ENCODE results near the gene LRRC58. TPM values are rescaled to one million over a fixed set of nuclear protein-coding genes. Genes with fewer than 3 reads are reported as not detected.
A peak's percentile ranks its signal among the peaks of the same experiment; 100 is the strongest.

Gene LRRC58
- 23.1 TPM for total RNA-seq
- polyA plus RNA-seq (ENCODE audit: insufficient read depth, low read depth, low replicate concordance) = 6.4 TPM
- long read RNA-seq, donor 1, full-length matches to known transcripts = 5 of 5 reads
- long read RNA-seq, donor 1, partial matches to known transcripts = 0 of 5 reads
- long read RNA-seq, donor 1, other reads (novel, unspliced or antisense) = 0 of 5 reads
- long read RNA-seq, donor 2, full-length matches to known transcripts = 6 of 6 reads
- long read RNA-seq, donor 2, partial matches to known transcripts = 0 of 6 reads
- long read RNA-seq, donor 2, other reads (novel, unspliced or antisense) = 0 of 6 reads
- long read RNA-seq, donor 3, full-length matches to known transcripts = 8 of 8 reads
- long read RNA-seq, donor 3, partial matches to known transcripts = 0 of 8 reads
- long read RNA-seq, donor 3, other reads (novel, unspliced or antisense) = 0 of 8 reads
- long read RNA-seq, donor 4, full-length matches to known transcripts = 2 of 2 reads
- long read RNA-seq, donor 4, partial matches to known transcripts = 0 of 2 reads
- long read RNA-seq, donor 4, other reads (novel, unspliced or antisense) = 0 of 2 reads
- long read RNA-seq, donor 5, full-length matches to known transcripts = 1 of 1 reads
- long read RNA-seq, donor 5, partial matches to known transcripts = 0 of 1 reads
- long read RNA-seq, donor 5, other reads (novel, unspliced or antisense) = 0 of 1 reads
- long read RNA-seq, donor 6, full-length matches to known transcripts = 2 of 2 reads
- long read RNA-seq, donor 6, partial matches to known transcripts = 0 of 2 reads
- long read RNA-seq, donor 6, other reads (novel, unspliced or antisense) = 0 of 2 reads
- long read RNA-seq, donor 7, full-length matches to known transcripts = 23 of 30 reads
- long read RNA-seq, donor 7, partial matches to known transcripts = 0 of 30 reads
- long read RNA-seq, donor 7, other reads (novel, unspliced or antisense) = 7 of 30 reads
- long read RNA-seq, donor 8, full-length matches to known transcripts = 1 of 1 reads
- long read RNA-seq, donor 8, partial matches to known transcripts = 0 of 1 reads
- long read RNA-seq, donor 8, other reads (novel, unspliced or antisense) = 0 of 1 reads
- long read RNA-seq, donor 9, full-length matches to known transcripts = 5 of 5 reads
- long read RNA-seq, donor 9, partial matches to known transcripts = 0 of 5 reads
- long read RNA-seq, donor 9, other reads (novel, unspliced or antisense) = 0 of 5 reads
- long read RNA-seq, donor 10, full-length matches to known transcripts = 7 of 7 reads
- long read RNA-seq, donor 10, partial matches to known transcripts = 0 of 7 reads
- long read RNA-seq, donor 10, other reads (novel, unspliced or antisense) = 0 of 7 reads

DNA sequence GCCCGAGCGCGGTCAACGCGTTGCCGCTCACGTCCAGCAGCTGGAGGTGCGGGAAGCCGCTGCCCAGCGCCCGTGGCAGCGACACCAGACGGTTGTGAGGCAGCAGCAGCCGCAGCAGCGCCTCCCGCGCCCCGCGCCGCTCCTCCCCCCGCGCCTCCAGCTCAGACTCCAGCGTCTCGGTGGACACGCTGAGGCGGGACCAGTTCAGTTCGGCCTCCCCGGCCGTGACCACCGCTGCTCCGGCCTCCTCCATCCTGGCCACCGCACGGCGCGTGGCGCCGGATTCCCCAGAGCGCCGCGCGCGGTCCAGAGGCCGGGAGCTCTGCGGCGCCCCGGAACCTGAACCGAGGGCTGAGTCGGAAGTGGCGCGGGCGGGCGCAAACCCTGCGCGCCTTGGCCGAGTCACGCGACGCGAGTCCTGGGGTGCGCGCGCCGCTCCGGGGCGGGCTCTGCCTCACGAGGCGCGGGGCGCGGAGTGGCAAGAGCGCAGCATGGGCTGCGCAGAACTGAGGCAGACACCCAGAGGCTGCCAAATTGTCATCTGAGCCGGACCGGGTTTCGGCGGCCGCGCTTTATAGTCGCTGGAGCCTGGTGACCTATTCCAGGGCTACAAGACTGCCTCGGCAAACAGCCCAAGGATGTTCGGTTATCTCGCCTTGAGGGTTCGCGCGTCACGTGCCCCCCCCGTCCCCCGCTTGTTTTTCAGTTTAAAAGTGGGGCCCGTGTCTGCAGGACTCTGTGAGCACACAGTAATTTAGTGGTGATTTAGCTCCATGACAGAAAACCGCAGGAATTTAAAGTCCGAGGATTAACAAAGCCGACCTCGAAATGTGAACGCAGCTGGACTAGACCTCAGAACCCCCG is at the start of gene LRRC58:
Gene LRRC58 (minus strand): TSS at position 364 of the 864 bp plus-strand sequence. CDS start 111 bp downstream, at position 253.
- Histone ChIP-seq H3K9me3 (ENCODE audit: control insufficient read depth in 2 of 3, insufficient read depth in 1 of 3, low read length in 3 of 3) (no peaks in the 10 kb centered on the region), H3K36me3 (ENCODE audit: control insufficient read depth in 2 of 3, insufficient read depth in 3 of 3, low read length in 3 of 3) (no peaks in the 10 kb centered on the region), H3K4me1 (ENCODE audit: control insufficient read depth in 2 of 3, insufficient read depth in 2 of 3, low read depth in 1 of 3, low read length in 3 of 3) (peaks cover 4 to 18% (median 6%) of the 10 kb centered on the region in 3 donors), H3K27me3 (ENCODE audit: control insufficient read depth, insufficient read depth, low read length) (no peaks in the 10 kb centered on the region), H3K4me3 (ENCODE audit: low read length in 3 of 3) (peak within 1 kb of the TSS; percentile 74 to 92 (median 88)), H3K27ac (ENCODE audit: low read depth in 2 of 2, low read length in 2 of 2) (peak within 1 kb of the TSS; percentile 96 to 98), H3K9ac (ENCODE audit: low read length in 3 of 3) (peak within 1 kb of the TSS; percentile 83 to 98 (median 88))
- DNase-seq = peak; percentile 90 to 98 (median 96)
- FAIRE-seq = no peak
- intact Hi-C loops (cut with DNase I) = no loop called here
- TF ChIP-seq, protein P1, sequence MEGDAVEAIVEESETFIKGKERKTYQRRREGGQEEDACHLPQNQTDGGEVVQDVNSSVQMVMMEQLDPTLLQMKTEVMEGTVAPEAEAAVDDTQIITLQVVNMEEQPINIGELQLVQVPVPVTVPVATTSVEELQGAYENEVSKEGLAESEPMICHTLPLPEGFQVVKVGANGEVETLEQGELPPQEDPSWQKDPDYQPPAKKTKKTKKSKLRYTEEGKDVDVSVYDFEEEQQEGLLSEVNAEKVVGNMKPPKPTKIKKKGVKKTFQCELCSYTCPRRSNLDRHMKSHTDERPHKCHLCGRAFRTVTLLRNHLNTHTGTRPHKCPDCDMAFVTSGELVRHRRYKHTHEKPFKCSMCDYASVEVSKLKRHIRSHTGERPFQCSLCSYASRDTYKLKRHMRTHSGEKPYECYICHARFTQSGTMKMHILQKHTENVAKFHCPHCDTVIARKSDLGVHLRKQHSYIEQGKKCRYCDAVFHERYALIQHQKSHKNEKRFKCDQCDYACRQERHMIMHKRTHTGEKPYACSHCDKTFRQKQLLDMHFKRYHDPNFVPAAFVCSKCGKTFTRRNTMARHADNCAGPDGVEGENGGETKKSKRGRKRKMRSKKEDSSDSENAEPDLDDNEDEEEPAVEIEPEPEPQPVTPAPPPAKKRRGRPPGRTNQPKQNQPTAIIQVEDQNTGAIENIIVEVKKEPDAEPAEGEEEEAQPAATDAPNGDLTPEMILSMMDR (IDR thresholded peaks at IDR 0.05; ENCODE audit: borderline replicate concordance, extremely low read depth, insufficient read depth) = no peak

DNA sequence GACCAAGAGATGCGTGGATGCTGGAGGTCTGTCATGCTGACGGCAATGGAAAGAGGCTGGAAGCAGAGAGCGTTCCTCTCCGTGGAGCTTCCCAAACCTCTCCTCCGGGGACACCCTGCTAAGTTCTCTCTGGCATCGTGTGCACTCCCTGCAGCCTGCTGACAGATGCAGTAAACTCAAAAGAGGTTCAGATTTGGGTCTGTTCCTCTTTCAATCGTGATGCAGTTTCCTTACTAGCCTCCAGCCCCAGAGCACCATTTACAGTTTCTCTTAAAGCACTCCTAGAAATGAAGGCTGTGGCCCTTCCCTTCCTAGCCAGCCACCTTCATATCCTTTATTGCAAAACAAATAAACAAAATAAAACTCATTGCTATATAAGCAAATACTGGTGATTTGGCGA is 47.3 kb upstream of the LRRC58 start:
- no peak overlapping the region for H3K27ac ChIP-seq (ENCODE audit: low read depth in 2 of 2, low read length in 2 of 2)
- intact Hi-C loops (cut with DNase I) = no loop called here
- TF ChIP-seq, protein P1 (IDR thresholded peaks at IDR 0.05; ENCODE audit: borderline replicate concordance, extremely low read depth, insufficient read depth) = no peak
- no peaks in the 10 kb centered on the region for H3K27me3 ChIP-seq (ENCODE audit: control insufficient read depth, insufficient read depth, low read length)
- no peaks in the 10 kb centered on the region for H3K9me3 ChIP-seq (ENCODE audit: control insufficient read depth in 2 of 3, insufficient read depth in 1 of 3, low read length in 3 of 3)
- DNase-seq = no peak
- no peaks in the 10 kb centered on the region for H3K4me1 ChIP-seq (ENCODE audit: control insufficient read depth in 2 of 3, insufficient read depth in 2 of 3, low read depth in 1 of 3, low read length in 3 of 3)
- no peak overlapping the region for H3K4me3 ChIP-seq (ENCODE audit: low read length in 3 of 3)
- H3K9ac ChIP-seq (ENCODE audit: low read length in 3 of 3) = no peak overlapping the region
- H3K36me3 ChIP-seq (ENCODE audit: control insufficient read depth in 2 of 3, insufficient read depth in 3 of 3, low read length in 3 of 3) = peaks cover 7 to 19% (median 9%) of the 10 kb centered on the region in 3 donors
- FAIRE-seq = no peak

DNA sequence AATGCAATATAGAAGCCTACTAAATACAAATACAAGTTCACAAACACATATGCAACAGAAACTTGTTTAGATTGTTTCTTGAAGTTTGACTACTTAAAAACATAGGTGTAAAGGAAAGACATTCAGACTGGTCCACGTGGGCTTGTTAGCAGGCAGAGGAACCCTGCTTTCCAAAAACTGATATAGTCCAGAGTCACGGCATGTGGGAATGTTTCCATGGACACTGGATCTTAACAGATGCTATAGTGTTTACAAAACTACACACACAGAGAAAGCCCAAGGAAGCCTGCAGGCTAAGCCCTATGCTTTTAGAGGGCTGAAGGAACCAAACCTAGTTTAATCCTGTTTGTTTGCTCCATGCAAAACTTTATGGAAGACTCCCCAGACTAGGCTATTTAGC is 45.2 kb upstream of the LRRC58 start:
- H3K4me1 ChIP-seq (ENCODE audit: control insufficient read depth in 2 of 3, insufficient read depth in 2 of 3, low read depth in 1 of 3, low read length in 3 of 3) = no peaks in the 10 kb centered on the region
- DNase-seq (no peak), FAIRE-seq (no peak)
- H3K36me3 ChIP-seq (ENCODE audit: control insufficient read depth in 2 of 3, insufficient read depth in 3 of 3, low read length in 3 of 3) = peaks cover 2 to 19% (median 7%) of the 10 kb centered on the region in 3 donors
- H3K4me3 ChIP-seq (ENCODE audit: low read length in 3 of 3) = no peak overlapping the region
- H3K9me3 ChIP-seq (ENCODE audit: control insufficient read depth in 2 of 3, insufficient read depth in 1 of 3, low read length in 3 of 3) = no peaks in the 10 kb centered on the region
- no peak overlapping the region for H3K9ac ChIP-seq (ENCODE audit: low read length in 3 of 3)
- no peaks in the 10 kb centered on the region for H3K27me3 ChIP-seq (ENCODE audit: control insufficient read depth, insufficient read depth, low read length)
- TF ChIP-seq, protein P1 (IDR thresholded peaks at IDR 0.05; ENCODE audit: borderline replicate concordance, extremely low read depth, insufficient read depth) = no peak
- intact Hi-C loops (cut with DNase I) = no loop called here
- H3K27ac ChIP-seq (ENCODE audit: low read depth in 2 of 2, low read length in 2 of 2) = no peak overlapping the region

All from kidney (tissue), 22 donors.